ENCODE results near the gene COL9A1. TPM values are rescaled to one million over a fixed set of nuclear protein-coding genes. Genes with fewer than 3 reads are reported as not detected.

COL9A1 gene
- total and polyA plus RNA-seq, 9 donors: 0.04 to 1.2 (median 0.15) TPM; not detected in 5

DNA sequence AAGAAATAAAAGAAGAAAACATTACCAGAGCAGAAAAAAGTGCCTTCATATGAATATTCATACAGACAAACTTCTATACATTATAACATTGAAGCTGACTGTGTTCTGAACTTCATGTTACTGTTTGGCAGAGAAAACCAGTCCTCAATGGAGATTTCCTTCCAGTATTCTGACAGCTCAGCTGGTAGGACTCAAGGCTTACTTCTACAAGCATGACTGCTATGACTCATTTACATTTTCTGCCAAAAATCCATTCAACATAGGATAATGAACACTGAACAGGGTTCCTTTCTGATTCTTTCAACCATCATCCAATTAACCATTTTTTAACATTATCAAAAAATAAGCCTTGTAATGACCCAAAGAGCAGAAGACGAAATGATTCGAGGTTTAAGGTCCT is 25.4 kb downstream of the COL9A1 start:
- Histone ChIP-seq H3K36me3 (no peaks in the 10 kb centered on the region), H3K27ac (no peak overlapping the region), H3K4me1 (ENCODE audit: insufficient read depth) (no peaks in the 10 kb centered on the region), H3K4me3 (no peak overlapping the region), H3K9me3 (no peaks in the 10 kb centered on the region), H3K27me3 (no peaks in the 10 kb centered on the region)
- TF ChIP-seq, protein P1, sequence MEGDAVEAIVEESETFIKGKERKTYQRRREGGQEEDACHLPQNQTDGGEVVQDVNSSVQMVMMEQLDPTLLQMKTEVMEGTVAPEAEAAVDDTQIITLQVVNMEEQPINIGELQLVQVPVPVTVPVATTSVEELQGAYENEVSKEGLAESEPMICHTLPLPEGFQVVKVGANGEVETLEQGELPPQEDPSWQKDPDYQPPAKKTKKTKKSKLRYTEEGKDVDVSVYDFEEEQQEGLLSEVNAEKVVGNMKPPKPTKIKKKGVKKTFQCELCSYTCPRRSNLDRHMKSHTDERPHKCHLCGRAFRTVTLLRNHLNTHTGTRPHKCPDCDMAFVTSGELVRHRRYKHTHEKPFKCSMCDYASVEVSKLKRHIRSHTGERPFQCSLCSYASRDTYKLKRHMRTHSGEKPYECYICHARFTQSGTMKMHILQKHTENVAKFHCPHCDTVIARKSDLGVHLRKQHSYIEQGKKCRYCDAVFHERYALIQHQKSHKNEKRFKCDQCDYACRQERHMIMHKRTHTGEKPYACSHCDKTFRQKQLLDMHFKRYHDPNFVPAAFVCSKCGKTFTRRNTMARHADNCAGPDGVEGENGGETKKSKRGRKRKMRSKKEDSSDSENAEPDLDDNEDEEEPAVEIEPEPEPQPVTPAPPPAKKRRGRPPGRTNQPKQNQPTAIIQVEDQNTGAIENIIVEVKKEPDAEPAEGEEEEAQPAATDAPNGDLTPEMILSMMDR (IDR thresholded peaks at IDR 0.05): no peak
- TF ChIP-seq EP300 (IDR thresholded peaks at IDR 0.05) (no peak), POLR2A (IDR thresholded peaks at IDR 0.05) (no peak)
- intact Hi-C loops (cut with DNase I): no loop called here
- WGBS, 3 donors: 27 to 43% (median 38%) methylated on average over 2 of the region's 2 CpGs
- no peak for DNase-seq

DNA sequence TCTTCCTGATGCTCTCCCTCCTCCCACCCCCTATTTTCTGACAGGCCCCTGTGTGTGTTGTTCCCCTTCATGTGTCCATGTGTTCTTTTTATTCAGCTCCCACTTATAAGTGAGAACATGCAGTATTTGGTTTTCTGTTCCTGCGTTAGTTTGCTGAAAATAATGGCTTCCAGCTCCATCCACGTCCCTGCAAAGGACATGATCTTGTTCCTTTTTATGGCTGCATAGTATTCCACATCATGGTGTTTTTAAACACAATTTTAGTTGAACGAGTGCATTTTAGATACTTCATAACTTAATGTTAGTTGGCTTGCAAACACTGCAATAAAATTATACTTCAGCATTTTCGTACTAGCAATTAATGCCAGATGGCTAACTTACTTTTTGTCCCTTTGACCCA is 28.5 kb downstream of the COL9A1 start:
- Histone ChIP-seq H3K27ac (no peak overlapping the region), H3K9me3 (no peaks in the 10 kb centered on the region), H3K4me1 (ENCODE audit: insufficient read depth) (no peaks in the 10 kb centered on the region), H3K36me3 (no peaks in the 10 kb centered on the region), H3K27me3 (no peaks in the 10 kb centered on the region), H3K4me3 (no peak overlapping the region)
- intact Hi-C loops (cut with DNase I): no loop called here
- DNase-seq: no peak
- 84 to 88% (median 86%) methylated on average over 4 of the region's 4 CpGs for WGBS, 3 donors
- TF ChIP-seq EP300 (IDR thresholded peaks at IDR 0.05) (no peak), POLR2A (IDR thresholded peaks at IDR 0.05) (no peak)
- TF ChIP-seq, protein P1 (IDR thresholded peaks at IDR 0.05): no peak

DNA sequence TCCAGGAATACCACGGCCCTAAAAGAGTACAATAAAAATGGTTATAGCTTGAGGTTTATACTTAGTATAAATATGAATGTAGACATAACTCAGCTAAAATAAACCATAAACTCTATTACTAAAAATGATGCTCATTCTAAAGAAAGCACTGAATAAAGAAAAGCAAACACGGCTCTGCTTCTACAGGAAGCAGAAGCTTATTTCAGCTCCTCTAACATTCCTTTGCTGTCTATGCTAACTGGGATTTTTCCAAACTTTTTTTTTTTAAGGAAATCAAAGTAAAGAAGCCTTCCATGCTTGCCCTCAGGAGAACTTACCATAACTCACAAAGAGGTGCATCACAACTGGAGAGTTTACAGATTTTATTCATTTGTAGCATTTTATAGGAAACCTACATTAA is 30.8 kb downstream of the COL9A1 start:
- intact Hi-C loops (cut with DNase I): no loop called here
- no peak overlapping the region for H3K4me3 ChIP-seq
- H3K36me3 ChIP-seq: no peaks in the 10 kb centered on the region
- H3K27me3 ChIP-seq: no peaks in the 10 kb centered on the region
- TF ChIP-seq EP300 (IDR thresholded peaks at IDR 0.05) (no peak), POLR2A (IDR thresholded peaks at IDR 0.05) (no peak)
- TF ChIP-seq, protein P1 (IDR thresholded peaks at IDR 0.05): no peak
- H3K9me3 ChIP-seq: no peaks in the 10 kb centered on the region
- WGBS, 3 donors: 15 to 31% (median 21%) methylated on average over 2 of the region's 2 CpGs
- no peak for DNase-seq
- H3K27ac ChIP-seq: no peak overlapping the region
- no peaks in the 10 kb centered on the region for H3K4me1 ChIP-seq (ENCODE audit: insufficient read depth)

DNA sequence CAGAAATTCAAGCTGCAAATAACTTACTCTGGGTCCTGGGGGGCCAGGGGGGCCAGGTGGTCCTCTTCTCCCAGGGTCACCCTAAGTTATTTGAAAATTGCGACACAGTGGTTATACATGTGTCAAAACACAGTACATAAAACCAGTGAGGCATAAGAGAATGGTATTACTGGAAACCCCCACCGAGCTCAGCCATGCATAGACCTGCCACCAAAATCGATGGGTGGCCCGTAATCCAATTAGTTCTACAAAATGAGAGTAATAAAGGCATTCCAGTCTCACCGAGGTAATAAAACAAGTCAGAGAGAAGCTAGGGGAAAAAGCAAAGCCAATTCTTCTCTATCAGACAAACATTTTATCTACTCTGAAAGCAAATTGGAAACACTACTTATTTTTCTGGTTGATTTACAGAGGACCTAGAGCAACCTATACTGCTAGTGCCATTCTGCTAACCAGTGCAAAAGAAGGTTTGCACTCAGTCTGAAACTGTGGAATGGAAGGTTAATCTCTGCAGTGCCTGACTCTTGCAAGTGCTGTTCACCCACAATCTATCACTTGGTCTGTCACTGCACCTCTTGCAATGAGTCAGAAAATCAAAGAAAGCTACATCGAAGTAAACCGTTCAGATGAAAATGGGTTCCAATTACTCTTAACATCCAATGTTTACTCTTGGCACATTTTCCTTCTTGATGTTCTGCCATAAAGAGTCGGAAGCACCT is 32.4 kb downstream of the COL9A1 start:
- H3K9me3 ChIP-seq: no peaks in the 10 kb centered on the region
- H3K27ac ChIP-seq: no peak overlapping the region
- WGBS, 3 donors: 37 to 47% (median 37%) methylated on average over 8 of the region's 8 CpGs

More for the DNA sequence above, 32.4 kb downstream of the COL9A1 start:
- no peaks in the 10 kb centered on the region for H3K27me3 ChIP-seq
- H3K36me3 ChIP-seq: no peaks in the 10 kb centered on the region
- DNase-seq: no peak
- H3K4me1 ChIP-seq (ENCODE audit: insufficient read depth): no peaks in the 10 kb centered on the region
- no peak overlapping the region for H3K4me3 ChIP-seq
- TF ChIP-seq, protein P1 (IDR thresholded peaks at IDR 0.05): no peak
- TF ChIP-seq POLR2A (IDR thresholded peaks at IDR 0.05): no peak
- TF ChIP-seq EP300 (IDR thresholded peaks at IDR 0.05): no peak
- intact Hi-C loops (cut with DNase I): no loop called here

All from ovary (tissue), 9 donors.